ENCODE results near the gene DEF6. TPM values are rescaled to one million over a fixed set of nuclear protein-coding genes. Genes with fewer than 3 reads are reported as not detected.

DEF6 gene
- total and polyA plus RNA-seq, 2 of the 8 experiments (the other 6 are each of a cell fraction or from before 2014, with no cell fraction given) = 3.3 to 4.1 TPM

DNA sequence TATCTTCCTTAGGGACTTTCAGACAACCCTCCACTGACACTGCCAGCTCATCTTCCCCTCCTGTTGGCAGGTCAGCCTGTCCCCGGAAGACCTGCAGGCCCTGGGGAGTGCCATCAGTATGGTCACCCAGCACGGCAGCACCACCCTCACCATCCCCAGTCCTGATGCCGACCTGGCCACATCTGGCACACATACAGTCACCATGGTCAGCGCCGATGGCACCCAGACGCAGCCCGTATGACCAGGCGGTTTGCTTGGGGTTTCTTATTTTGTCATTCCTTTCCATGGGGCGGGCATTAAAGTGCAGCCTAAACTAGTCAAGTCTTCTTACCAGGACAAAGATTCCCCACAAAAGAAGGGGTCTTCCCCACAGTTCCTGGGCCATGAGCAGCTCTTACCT is 3.9 kb upstream of the DEF6 start (continued):
- TF ChIP-seq, protein P1, sequence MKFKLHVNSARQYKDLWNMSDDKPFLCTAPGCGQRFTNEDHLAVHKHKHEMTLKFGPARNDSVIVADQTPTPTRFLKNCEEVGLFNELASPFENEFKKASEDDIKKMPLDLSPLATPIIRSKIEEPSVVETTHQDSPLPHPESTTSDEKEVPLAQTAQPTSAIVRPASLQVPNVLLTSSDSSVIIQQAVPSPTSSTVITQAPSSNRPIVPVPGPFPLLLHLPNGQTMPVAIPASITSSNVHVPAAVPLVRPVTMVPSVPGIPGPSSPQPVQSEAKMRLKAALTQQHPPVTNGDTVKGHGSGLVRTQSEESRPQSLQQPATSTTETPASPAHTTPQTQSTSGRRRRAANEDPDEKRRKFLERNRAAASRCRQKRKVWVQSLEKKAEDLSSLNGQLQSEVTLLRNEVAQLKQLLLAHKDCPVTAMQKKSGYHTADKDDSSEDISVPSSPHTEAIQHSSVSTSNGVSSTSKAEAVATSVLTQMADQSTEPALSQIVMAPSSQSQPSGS (IDR thresholded peaks at IDR 0.05; ENCODE audit: low read length) = no peak
- TF ChIP-seq ASH2L (IDR thresholded peaks at IDR 0.05; ENCODE audit: low read length) (no peak), POLR2A (IDR thresholded peaks at IDR 0.05; ENCODE audit: control extremely low read depth in 1 of 2, low read depth in 2 of 2, low read length in 2 of 2) (no peak), CBX8 (IDR thresholded peaks at IDR 0.05; ENCODE audit: borderline replicate concordance, low read depth, low read length) (no peak), SAP30 (IDR thresholded peaks at IDR 0.05; ENCODE audit: insufficient read depth, insufficient replicate concordance, low read length) (no peak), PHF8 (conservative IDR thresholded peaks at IDR 0.05; ENCODE audit: low read depth, low read length) (no peak)
- TF ChIP-seq, protein P2, sequence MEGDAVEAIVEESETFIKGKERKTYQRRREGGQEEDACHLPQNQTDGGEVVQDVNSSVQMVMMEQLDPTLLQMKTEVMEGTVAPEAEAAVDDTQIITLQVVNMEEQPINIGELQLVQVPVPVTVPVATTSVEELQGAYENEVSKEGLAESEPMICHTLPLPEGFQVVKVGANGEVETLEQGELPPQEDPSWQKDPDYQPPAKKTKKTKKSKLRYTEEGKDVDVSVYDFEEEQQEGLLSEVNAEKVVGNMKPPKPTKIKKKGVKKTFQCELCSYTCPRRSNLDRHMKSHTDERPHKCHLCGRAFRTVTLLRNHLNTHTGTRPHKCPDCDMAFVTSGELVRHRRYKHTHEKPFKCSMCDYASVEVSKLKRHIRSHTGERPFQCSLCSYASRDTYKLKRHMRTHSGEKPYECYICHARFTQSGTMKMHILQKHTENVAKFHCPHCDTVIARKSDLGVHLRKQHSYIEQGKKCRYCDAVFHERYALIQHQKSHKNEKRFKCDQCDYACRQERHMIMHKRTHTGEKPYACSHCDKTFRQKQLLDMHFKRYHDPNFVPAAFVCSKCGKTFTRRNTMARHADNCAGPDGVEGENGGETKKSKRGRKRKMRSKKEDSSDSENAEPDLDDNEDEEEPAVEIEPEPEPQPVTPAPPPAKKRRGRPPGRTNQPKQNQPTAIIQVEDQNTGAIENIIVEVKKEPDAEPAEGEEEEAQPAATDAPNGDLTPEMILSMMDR (IDR thresholded peaks at IDR 0.05; ENCODE audit: control extremely low read depth in 1 of 3, insufficient read depth in 1 of 3, low read depth in 1 of 3, low read length in 3 of 3) = no peak
